Kidney (tissue), 14 donors: Measurements from ENCODE around the gene ZFYVE1. TPM values are rescaled to one million over a fixed set of nuclear protein-coding genes. Genes with fewer than 3 reads are reported as not detected.
"Not testable (repeated sequence)": the region's sequence is repeated elsewhere in the genome, so short reads cannot be mapped to it uniquely, and the experiment has no call there.

Experiments
- DNase-seq, 5 donors: peaks; one replicate each; pipeline ENCODE4 v3.0.0-alpha.2; 2013 to 2020
- FAIRE-seq: peaks from 2 replicates; lab custom pipeline; 2012; peaks lifted over from hg19 to GRCh38; lab: Jason Lieb, UNC
- H3K27ac ChIP-seq, 2 donors: one replicate each; pipeline ENCODE4 v1.7.0; 2013; ENCODE audit warnings: low read depth in 2 of 2, low read length in 2 of 2, inconsistent platforms in 1 of 2
- H3K27me3 ChIP-seq: one replicate; pipeline ENCODE4 v1.7.1; 2013; ENCODE audit warnings: low read length, inconsistent platforms; ENCODE audit not compliant: control insufficient read depth, insufficient read depth
- H3K36me3 ChIP-seq, 3 donors: one replicate each; pipeline versions ENCODE4 v1.7.0 to v1.7.1; 2013; ENCODE audit warnings: low read length in 3 of 3, control low read depth in 1 of 3, inconsistent platforms in 1 of 3; ENCODE audit not compliant: insufficient read depth in 3 of 3, control insufficient read depth in 2 of 3
- H3K4me1 ChIP-seq, 3 donors: one replicate each; pipeline versions ENCODE4 v1.7.0 to v1.7.1; 2013; ENCODE audit warnings: low read length in 3 of 3, inconsistent platforms in 1 of 3, low read depth in 1 of 3; ENCODE audit not compliant: control insufficient read depth in 2 of 3, insufficient read depth in 2 of 3
- H3K4me3 ChIP-seq, 3 donors: one replicate each; pipeline versions ENCODE4 v1.7.0 to v1.8.1; 2013; ENCODE audit warnings: low read length in 3 of 3, control low read depth in 1 of 3, inconsistent platforms in 1 of 3
- H3K9ac ChIP-seq, 3 donors: one replicate each; pipeline versions ENCODE4 v1.7.0 to v1.7.1; 2013; ENCODE audit warnings: low read length in 3 of 3, control low read depth in 1 of 3, inconsistent platforms in 1 of 3
- H3K9me3 ChIP-seq, 3 donors: one replicate each; pipeline versions ENCODE4 v1.7.0 to v1.7.1; 2013; ENCODE audit warnings: low read length in 3 of 3, control low read depth in 1 of 3, inconsistent platforms in 1 of 3; ENCODE audit not compliant: control insufficient read depth in 2 of 3, insufficient read depth in 1 of 3
- intact Hi-C: fragments of 100-400 bp; cut with DNase I; formaldehyde crosslinking; loops from one replicate; pipeline ENCODE4 v1.11.1; 2022
- polyA plus RNA-seq: library from polyadenylated mRNA; stranded (reverse); fragments of 350-450 nt; fragmentation: Illumina TruSeq; extraction: RNeasy Lipid Tissue Mini Kit (QIAGEN cat#74804); gene quantifications from one replicate; pipeline ENCODE4 v1.2.3, GENCODE V29; 2014; ENCODE audit warnings: low read depth, low replicate concordance; ENCODE audit not compliant: insufficient read depth
- total RNA-seq: library from RNA; stranded (reverse); fragmentation: NEBNext Ultra II Directional; extraction: Animal tissue kit (Norgen Biotek cat#: 25700); gene quantifications from one replicate; pipeline ENCODE4 v1.2.1, GENCODE V29; 2021
- TF ChIP-seq, protein P1 (sequence below): IDR thresholded peaks from 3 replicates; pipeline ENCODE4 v1.5.1; 2012; ENCODE audit warnings: mild to moderate bottlenecking, moderate library complexity, borderline replicate concordance; ENCODE audit not compliant: insufficient read depth; ENCODE audit errors: extremely low read depth
- donor health status: control.
- donor health status: control.
- donor health status: control.
- donor health status: control.
- donor health status: control.
- donor health status: DM: yes; HTN: yes; CAD: no.
- donor health status: Normal renal cell carcinoma (clear cell type).

Gene ZFYVE1
- total and polyA plus RNA-seq, 2 donors from 2014 or later: 10.7 to 18.8 TPM

DNA sequence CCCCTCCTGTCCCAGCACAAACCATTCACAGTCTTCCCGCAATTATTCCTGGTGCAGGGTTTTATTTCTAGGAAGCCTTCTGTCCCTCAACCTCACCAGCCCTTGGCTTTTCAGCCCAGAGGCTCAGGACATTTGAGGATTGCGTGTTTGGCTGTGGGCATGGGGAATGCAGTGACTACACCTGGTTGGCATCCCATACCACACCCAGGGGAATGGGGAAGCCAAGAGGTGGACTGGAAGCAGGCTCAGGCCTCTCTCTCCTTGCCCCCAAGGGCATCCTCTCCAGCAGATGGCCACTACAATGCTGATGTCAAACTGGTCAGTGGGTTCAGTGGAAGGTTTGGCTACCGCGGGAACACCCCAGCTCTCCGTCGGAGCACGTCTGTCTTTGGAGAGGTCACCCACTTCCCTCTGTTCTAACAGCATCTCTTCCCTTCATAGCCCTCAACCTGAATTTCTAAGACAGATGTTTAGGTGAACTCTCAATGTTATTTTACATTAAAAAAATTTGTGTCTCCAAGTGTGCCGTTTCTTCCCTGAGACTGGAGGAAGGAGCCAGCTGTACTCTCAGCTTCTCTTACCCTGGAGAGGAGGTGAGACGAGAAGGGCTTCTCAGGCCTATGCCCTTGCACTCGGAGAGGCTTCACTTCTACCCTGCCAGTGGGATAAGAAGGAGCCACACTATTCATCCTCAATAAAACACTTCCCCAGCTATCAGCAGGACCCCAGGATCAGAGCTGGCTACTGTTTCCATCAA, 65.1 kb downstream of the ZFYVE1 start:
- Histone ChIP-seq H3K27ac (no peak overlapping the region), H3K9ac (no peak overlapping the region), H3K36me3 (peaks cover 0 to 28% (median 9%) of the 10 kb centered on the region in 3 donors), H3K27me3 (no peaks in the 10 kb centered on the region), H3K4me1 (no peaks in the 10 kb centered on the region), H3K9me3 (no peaks in the 10 kb centered on the region), H3K4me3 (no peak overlapping the region)
- intact Hi-C loops: no loop called here
- FAIRE-seq (no peak), DNase-seq (no peak)
- TF ChIP-seq, protein P1, sequence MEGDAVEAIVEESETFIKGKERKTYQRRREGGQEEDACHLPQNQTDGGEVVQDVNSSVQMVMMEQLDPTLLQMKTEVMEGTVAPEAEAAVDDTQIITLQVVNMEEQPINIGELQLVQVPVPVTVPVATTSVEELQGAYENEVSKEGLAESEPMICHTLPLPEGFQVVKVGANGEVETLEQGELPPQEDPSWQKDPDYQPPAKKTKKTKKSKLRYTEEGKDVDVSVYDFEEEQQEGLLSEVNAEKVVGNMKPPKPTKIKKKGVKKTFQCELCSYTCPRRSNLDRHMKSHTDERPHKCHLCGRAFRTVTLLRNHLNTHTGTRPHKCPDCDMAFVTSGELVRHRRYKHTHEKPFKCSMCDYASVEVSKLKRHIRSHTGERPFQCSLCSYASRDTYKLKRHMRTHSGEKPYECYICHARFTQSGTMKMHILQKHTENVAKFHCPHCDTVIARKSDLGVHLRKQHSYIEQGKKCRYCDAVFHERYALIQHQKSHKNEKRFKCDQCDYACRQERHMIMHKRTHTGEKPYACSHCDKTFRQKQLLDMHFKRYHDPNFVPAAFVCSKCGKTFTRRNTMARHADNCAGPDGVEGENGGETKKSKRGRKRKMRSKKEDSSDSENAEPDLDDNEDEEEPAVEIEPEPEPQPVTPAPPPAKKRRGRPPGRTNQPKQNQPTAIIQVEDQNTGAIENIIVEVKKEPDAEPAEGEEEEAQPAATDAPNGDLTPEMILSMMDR: no peak

GRCh38 chr14:72961016-72961415, 65.9 kb downstream of the ZFYVE1 start:
- H3K9me3 ChIP-seq, intact Hi-C loops, H3K4me3 ChIP-seq, H3K4me1 ChIP-seq, H3K27me3 ChIP-seq, H3K9ac ChIP-seq, FAIRE-seq, H3K27ac ChIP-seq, DNase-seq: not testable (repeated sequence)
- peaks cover 0 to 28% (median 9%) of the 10 kb centered on the region in 3 donors for H3K36me3 ChIP-seq

- no peak overlapping the region for H3K9ac ChIP-seq
- H3K4me3 ChIP-seq: no peak overlapping the region
- intact Hi-C loops: no loop called here
- H3K9me3 ChIP-seq: no peaks in the 10 kb centered on the region
- H3K36me3 ChIP-seq: peaks cover 0 to 40% (median 12%) of the 10 kb centered on the region in 3 donors
- H3K27ac ChIP-seq: no peak overlapping the region
- DNase-seq (no peak), FAIRE-seq (no peak)
- TF ChIP-seq, protein P1: no peak
- H3K4me1 ChIP-seq: no peaks in the 10 kb centered on the region
- H3K27me3 ChIP-seq: no peaks in the 10 kb centered on the region
Observed at GRCh38 chr14:72958548-72958947, 68.4 kb downstream of the ZFYVE1 start.

- DNase-seq (no peak), FAIRE-seq (no peak)
- H3K27me3 ChIP-seq: no peaks in the 10 kb centered on the region
- no peak overlapping the region for H3K4me3 ChIP-seq
- TF ChIP-seq, protein P1: no peak
- H3K36me3 ChIP-seq: peaks cover 0 to 40% (median 12%) of the 10 kb centered on the region in 3 donors
- H3K9ac ChIP-seq: no peak overlapping the region
- intact Hi-C loops: no loop called here
- H3K9me3 ChIP-seq: no peaks in the 10 kb centered on the region
- H3K4me1 ChIP-seq: no peaks in the 10 kb centered on the region
- no peak overlapping the region for H3K27ac ChIP-seq
Observed at GRCh38 chr14:72957213-72957612, 69.7 kb downstream of the ZFYVE1 start.

DNA sequence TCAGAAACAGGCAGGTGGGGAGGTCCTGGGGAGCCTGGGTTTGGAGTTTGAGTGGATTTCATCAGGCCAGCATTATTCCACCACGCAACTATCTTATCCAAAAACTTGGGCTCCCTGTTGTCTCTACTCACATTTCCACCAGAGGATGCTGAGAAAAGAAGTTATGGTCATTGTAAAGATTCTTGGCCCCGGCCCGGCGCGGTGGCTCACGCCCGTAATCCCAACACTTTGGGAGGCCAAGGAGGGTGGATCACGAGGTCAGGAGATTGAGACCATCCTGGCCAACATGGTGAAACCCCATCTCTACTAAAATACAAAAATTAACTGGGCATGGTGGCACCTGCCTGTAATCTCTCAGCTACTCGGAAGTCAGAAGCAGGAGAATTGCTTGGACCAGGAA, 70.2 kb downstream of the ZFYVE1 start:
- H3K27me3 ChIP-seq, DNase-seq, H3K9ac ChIP-seq, intact Hi-C loops, H3K4me1 ChIP-seq, H3K4me3 ChIP-seq, H3K27ac ChIP-seq, FAIRE-seq, H3K9me3 ChIP-seq: not testable (repeated sequence)
- peaks cover 0 to 40% (median 12%) of the 10 kb centered on the region in 3 donors for H3K36me3 ChIP-seq
